GM18520 (cell line): ENCODE results near the gene MAPK4.

ENCODE experiments used
- ATAC-seq: cut with Tn5 transposase; IDR thresholded peaks from one replicate; pipeline ENCODE4 v1.9.1; 2021; ENCODE audit not compliant: unreplicated experiment

Gene MAPK4

GRCh38 chr18:50622865-50623393 lies 63.0 kb downstream of the MAPK4 start:
- no peak for ATAC-seq

GRCh38 chr18:50623694-50624352 lies 63.9 kb downstream of the MAPK4 start:
- no peak for ATAC-seq

DNA sequence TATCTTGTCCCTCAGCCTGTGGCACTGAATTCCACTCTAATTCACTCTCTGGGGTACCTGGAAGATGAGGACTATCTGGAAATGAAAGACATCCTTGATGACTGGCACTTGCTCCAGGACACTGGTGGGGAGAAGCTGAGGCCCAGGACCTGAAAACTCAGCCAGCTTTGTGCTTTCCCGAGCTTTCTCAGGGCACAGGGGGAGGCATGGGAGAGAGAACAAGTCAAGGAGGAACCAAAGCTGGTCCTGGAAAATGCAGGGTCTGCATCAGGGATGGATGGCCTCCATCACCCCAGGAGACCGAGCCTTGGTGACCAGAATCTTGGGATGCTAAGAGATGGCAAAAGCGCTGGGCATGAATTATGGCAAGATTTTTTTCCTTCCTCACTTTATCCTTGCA lies 65.1 kb downstream of the MAPK4 start:
- no peak for ATAC-seq

GRCh38 chr18:50626317-50626716 lies 66.4 kb downstream of the MAPK4 start:
- ATAC-seq = no peak

DNA sequence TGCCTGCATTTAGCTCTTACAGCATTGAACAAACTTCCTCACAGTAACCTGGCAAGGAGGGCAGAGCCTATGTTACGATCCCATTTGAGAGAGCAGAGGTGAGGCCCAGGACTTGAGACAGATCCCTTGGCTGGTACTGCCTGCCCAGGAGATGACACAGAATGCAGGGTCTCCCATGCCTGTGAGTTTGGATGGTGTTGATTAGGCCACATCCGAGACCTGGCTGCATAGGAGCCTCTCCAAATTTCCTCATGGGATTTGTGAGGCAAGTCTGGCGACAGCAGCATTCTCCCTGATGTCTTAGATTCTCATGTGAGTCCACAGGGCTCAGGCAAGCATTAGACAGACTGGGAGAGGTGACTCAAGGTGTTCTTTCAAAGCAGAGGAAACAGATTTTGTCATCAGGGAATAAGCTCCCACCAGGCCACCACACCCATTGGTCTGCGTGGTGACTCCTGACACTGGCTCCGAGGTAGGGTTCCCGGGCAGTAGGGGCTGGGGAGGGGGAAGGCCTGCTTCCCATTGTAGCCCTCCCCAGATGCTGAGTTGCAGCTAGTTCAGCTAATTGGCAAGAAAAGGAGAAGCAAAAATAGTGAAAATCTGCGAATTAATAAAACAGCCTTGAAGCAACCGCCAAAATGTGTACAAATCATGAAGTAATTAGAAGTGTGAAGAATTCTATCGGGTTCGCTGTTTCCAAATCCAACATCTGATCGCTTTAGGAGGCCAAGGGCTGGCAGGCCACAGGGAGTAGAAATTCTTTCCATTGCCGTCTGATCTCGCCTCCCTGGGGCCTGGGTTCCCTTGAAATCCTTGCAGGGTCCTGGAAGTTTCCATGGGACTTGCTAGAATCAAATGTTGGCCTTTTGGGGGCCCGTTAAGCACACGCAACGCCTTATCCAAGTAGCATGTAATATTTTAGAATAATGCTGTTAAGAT lies 68.0 kb downstream of the MAPK4 start:
- ATAC-seq = no peak

DNA sequence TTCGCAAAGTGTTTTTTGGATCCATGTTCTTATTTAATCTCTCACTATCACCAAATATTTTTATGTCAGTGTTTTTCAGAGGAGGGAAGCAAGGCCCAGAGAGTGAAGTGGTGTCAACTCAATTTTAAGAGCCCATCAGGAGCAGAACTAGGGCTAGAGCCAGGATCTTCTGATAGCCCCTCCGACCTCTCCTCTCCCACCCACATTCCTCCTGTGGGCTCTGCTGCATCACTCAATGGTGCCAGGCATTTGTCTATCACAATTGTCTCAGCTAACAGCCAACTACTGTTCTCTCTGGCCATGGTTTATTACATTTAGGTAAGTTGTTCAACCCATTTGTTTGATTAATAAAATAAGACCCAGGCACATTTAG lies 68.6 kb downstream of the MAPK4 start:
- ATAC-seq = no peak

- ATAC-seq = no peak
These were observed 69.3 kb downstream of the MAPK4 start for GRCh38 chr18:50629148-50629631.

DNA sequence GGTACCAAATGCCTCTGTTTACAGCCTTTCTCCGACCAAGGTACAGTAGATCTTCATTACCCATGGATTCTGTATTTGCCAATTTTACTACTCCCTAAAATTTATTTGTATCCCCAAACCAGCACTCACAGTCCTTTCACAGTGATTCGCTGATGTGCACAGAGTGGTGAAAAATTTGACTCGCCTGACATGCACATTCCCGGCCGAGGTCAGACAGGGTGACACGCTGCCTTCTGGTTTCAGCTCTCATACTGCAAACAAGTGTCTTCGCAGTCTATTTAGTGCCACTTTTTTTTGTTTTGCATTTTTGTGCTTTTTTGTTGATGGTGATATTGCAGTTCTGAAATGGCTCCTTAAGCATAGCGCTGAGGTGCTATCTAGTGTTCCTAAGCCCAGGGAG lies 71.0 kb downstream of the MAPK4 start:
- ATAC-seq = no peak

GRCh38 chr18:50632895-50633515 lies 73.1 kb downstream of the MAPK4 start:
- no peak for ATAC-seq

GRCh38 chr18:50633992-50634391 lies 74.1 kb downstream of the MAPK4 start:
- no peak for ATAC-seq

- no peak for ATAC-seq
These were observed 76.6 kb downstream of the MAPK4 start for GRCh38 chr18:50636366-50637057.

DNA sequence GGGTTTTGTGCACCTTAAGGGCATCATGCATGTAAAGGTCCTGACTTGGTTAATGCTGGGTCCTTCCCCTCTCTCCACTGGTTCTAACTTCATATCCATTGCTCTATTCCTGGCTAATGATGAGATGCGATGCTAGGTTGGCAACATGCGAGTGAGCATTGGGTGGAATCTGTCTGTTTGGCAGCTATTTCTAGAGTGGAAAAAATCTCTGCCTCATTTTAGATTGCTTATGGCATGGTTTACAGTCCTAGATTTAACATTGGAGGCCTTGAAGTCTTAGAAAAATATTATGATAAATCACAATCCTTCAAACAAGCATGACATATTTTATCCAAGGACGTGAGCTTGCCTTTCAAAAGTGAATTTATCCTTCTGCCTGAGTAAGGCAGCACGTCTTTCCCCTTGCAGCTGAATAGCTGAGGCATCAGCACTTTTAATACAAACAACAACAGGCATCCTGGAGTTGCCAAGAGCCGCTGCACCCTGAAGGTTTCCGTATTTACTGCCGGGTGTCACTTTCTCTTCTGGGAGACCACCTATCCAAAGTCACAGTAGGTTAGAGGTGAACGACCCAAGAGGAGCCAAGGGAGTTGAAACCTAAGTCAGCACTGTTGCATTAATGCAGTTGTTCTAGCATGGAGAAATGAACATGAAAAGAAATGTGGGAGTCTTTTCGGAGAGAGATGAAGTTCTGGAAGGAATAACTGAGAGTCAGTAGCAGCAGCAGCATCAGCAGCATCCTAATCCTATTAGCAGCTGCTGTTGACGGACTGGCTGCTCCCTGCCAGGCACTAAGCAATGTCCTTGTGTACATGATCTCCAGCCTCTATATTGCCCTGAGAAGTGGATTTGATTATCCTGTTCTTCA lies 78.4 kb downstream of the MAPK4 start:
- ATAC-seq = no peak

- ATAC-seq = no peak
These were observed 79.1 kb downstream of the MAPK4 start for GRCh38 chr18:50638884-50639420.

- ATAC-seq = no peak
These were observed 79.8 kb downstream of the MAPK4 start for GRCh38 chr18:50639711-50640110.

- ATAC-seq = no peak
These were observed 82.6 kb downstream of the MAPK4 start for GRCh38 chr18:50642439-50642838.

GRCh38 chr18:50644146-50644545 lies 84.3 kb downstream of the MAPK4 start:
- ATAC-seq = no peak

DNA sequence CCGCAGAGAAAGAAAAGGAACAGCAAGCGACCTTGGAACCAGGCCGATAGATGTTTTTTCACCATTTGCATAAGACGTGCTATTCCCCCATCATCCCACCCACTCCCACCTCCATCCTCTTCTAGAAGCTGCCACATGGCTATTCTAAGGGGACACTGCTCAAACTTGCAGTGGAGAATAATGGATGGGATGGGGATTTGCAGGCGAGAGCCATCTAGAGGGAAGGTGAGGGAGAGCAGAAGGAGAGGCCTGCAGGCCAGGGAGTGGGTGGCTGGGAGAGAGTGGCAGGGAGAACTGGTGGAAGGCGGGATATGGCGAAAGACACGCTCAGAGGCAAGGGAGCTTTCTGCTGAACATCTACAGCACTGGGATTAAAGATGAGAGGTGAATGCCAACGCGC lies 84.9 kb downstream of the MAPK4 start:
- ATAC-seq = no peak

- no peak for ATAC-seq
These were observed 87.3 kb downstream of the MAPK4 start for GRCh38 chr18:50647237-50647636.

GRCh38 chr18:50647792-50648191 lies 87.9 kb downstream of the MAPK4 start:
- ATAC-seq = no peak

DNA sequence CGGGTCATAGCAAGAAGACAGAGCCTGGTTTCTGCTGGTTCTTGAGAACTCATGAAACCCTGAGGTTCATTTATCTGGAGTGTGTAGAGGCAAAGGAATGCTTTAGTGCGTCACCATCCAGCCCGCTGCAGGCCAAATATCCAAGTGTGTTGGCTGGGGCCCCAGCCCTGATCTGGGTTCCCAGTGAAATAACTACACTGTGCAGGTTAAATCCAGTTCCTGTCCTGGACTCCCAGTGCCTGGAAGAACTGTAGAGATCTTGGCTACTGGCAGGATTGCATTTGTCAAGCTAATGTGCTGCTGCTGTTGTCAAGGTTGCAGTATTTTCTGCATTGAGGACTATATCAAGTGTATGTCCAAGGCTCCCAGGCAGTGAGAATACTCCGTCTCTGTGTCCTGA lies 89.9 kb downstream of the MAPK4 start:
- no peak for ATAC-seq
